Spinal cord (tissue), 10 donors: ENCODE results near the gene NDFIP2. TPM values are rescaled to one million over a fixed set of nuclear protein-coding genes. Genes with fewer than 3 reads are reported as not detected.
A peak's percentile ranks its signal among the peaks of the same experiment; 100 is the strongest.

Source experiments
- DNase-seq, 6 donors: peaks; one replicate each; pipeline versions ENCODE4 v3.0.0 to v3.0.0-alpha.2; 2013 to 2015; ENCODE audit warnings: low spot score in 6 of 6, low read depth in 4 of 6
- H3K27ac ChIP-seq: one replicate; pipeline ENCODE4 v1.5.1; 2013; ENCODE audit warnings: low read depth, low read length, control low read depth
- H3K27me3 ChIP-seq: one replicate; pipeline ENCODE4 v1.6.1; 2013; ENCODE audit warnings: low read length; ENCODE audit not compliant: control insufficient read depth, insufficient read depth
- H3K36me3 ChIP-seq: one replicate; pipeline ENCODE4 v1.6.1; 2013; ENCODE audit warnings: low read length; ENCODE audit not compliant: control insufficient read depth, insufficient read depth
- H3K4me1 ChIP-seq: one replicate; pipeline ENCODE4 v1.6.1; 2013; ENCODE audit warnings: low read length; ENCODE audit not compliant: control insufficient read depth, insufficient read depth
- H3K4me3 ChIP-seq: one replicate; pipeline ENCODE4 v1.5.1; 2013; ENCODE audit warnings: low read depth, low read length, control low read depth
- H3K9me3 ChIP-seq: one replicate; pipeline ENCODE4 v1.6.1; 2013; ENCODE audit warnings: low read length; ENCODE audit not compliant: control insufficient read depth, insufficient read depth
- WGBS: methylation state at CpG from one replicate; pipeline ENCODE4 v1.1.5; 2013; ENCODE audit warnings: missing lambda C conversion rate; ENCODE audit not compliant: insufficient coverage; 5-methylcytosine and 5-hydroxymethylcytosine counted together
- polyA plus RNA-seq, 2 donors: library from polyadenylated mRNA; unstranded; fragments of 120-200 nt; gene quantifications; one replicate each; pipeline ENCODE4 v1.2.1, GENCODE V29; 2013; ENCODE audit not compliant: insufficient read length in 2 of 2
- total RNA-seq, 2 donors: library from RNA; depleted of rRNA in 1 of 2; stranded (reverse); fragments of 120-200 nt in 1 of 2; fragments of >200 nt in 1 of 2; gene quantifications; one replicate each; pipeline versions ENCODE4 v1.2.3 to v1.2.4, GENCODE V29; 2013 to 2014
- donor health status: healthy.

The NDFIP2 gene
- total and polyA plus RNA-seq, 4 donors = 33.4 to 62.5 (median 37.1) TPM

DNA sequence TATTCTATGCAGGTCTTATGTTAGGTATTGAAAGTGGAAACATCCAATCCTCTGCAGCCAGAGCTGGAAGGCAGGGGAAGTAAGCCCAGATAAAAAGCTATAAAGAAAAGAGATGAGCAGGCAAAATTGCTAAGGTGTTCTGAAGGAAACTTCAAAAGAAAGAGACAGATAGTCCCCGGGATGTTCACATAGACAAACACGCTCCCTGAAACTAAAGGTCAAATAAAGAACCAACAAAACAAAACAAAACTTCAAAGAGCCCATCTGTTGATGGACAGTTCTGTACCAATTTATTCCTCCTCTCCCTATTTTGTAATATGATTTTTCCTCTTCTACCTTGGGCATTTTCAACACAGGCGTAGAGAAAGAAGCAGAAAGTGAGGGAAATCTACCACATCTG lies 11.3 kb upstream of the NDFIP2 start:
- no peaks in the 10 kb centered on the region for H3K9me3 ChIP-seq
- H3K4me3 ChIP-seq = no peak overlapping the region
- H3K27ac ChIP-seq = no peak overlapping the region
- 65% methylated on average over 2 of the region's 3 CpGs for WGBS
- H3K27me3 ChIP-seq = no peaks in the 10 kb centered on the region
- H3K4me1 ChIP-seq = no peaks in the 10 kb centered on the region
- H3K36me3 ChIP-seq = no peaks in the 10 kb centered on the region
- DNase-seq = no peak

DNA sequence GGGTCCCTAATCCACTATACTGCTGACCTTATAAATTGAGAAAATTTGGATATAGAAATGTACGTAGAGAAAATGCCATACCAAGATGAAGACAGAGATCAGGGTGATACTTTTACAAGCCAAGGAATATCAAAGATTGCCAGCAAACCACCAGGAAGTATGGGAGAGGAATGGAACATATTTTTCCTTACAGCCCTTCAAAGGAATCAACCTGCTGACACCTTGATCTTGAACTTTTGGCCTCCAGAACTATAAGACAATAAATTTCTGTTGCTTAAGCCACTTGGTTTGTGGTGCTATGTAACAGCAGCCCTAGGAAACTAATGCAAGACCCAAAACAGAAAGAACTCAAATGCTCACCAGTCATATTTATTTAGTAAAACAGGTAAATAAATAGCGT lies 10.3 kb upstream of the NDFIP2 start:
- Histone ChIP-seq H3K36me3 (no peaks in the 10 kb centered on the region), H3K27ac (no peak overlapping the region), H3K27me3 (no peaks in the 10 kb centered on the region), H3K4me3 (no peak overlapping the region), H3K4me1 (no peaks in the 10 kb centered on the region), H3K9me3 (no peaks in the 10 kb centered on the region)
- WGBS = no CpG with 5 or more reads among the region's 2 CpGs
- DNase-seq = no peak

- no peak overlapping the region for H3K27ac ChIP-seq
- H3K9me3 ChIP-seq = no peaks in the 10 kb centered on the region
- no CpG with 5 or more reads among the region's 1 CpG for WGBS
- no peaks in the 10 kb centered on the region for H3K27me3 ChIP-seq
- no peaks in the 10 kb centered on the region for H3K36me3 ChIP-seq
- no peaks in the 10 kb centered on the region for H3K4me1 ChIP-seq
- no peak for DNase-seq
- H3K4me3 ChIP-seq = no peak overlapping the region
Observed at GRCh38 chr13:79475569-79475968, 5.4 kb upstream of the NDFIP2 start.

GRCh38 chr13:79477968-79478367 lies 3.0 kb upstream of the NDFIP2 start:
- Histone ChIP-seq H3K36me3 (no peaks in the 10 kb centered on the region), H3K27me3 (no peaks in the 10 kb centered on the region), H3K9me3 (no peaks in the 10 kb centered on the region), H3K27ac (no peak overlapping the region), H3K4me3 (no peak overlapping the region), H3K4me1 (no peaks in the 10 kb centered on the region)
- DNase-seq = peak in 1 of 6 donors; percentile 20
- 51% methylated on average over 3 of the region's 3 CpGs for WGBS

DNA sequence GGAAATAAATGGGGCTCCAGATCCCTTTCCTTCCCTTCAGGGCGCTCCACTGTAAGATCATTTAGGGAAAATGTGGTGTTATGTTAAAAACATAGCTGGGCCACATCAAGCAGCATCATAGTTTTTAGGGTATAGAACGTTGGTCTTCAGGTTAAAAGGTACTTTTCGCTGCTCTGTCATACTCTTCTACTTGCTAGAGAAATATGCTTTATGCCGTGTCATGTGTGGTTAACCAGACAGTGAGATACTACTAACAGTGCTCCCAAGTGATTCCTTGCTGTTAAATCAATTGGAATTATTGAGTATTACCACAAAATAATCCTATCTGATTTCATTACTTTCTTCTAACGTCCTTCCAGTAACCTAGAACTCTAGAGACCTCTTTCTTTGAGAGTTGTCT lies 1.1 kb upstream of the NDFIP2 start:
- H3K36me3 ChIP-seq = no peaks in the 10 kb centered on the region
- no peak overlapping the region for H3K27ac ChIP-seq
- WGBS = 80% methylated on average over 1 of the region's 5 CpGs
- H3K4me3 ChIP-seq = no peak overlapping the region
- no peaks in the 10 kb centered on the region for H3K4me1 ChIP-seq
- no peaks in the 10 kb centered on the region for H3K9me3 ChIP-seq
- no peaks in the 10 kb centered on the region for H3K27me3 ChIP-seq
- no peak for DNase-seq

DNA sequence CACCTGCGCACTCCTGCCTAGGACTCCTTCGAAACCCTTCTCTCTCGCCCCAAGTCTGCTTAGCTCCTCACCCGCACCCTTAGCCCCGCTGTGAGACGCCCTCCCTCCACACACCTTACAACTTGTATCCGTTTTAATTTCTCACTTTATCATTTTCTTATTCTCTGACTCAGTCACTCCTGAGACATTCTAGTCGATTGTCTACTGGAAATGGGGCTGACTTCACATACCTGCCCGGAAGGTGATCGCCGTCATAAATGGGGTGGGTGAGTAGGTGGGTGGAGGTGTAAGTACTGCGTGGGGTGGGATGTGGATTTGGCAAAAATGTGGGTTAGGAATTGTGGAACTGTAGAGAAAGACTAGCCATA lies 714 bp downstream of the NDFIP2 start:
- no peak overlapping the region for H3K27ac ChIP-seq
- H3K4me1 ChIP-seq = no peaks in the 10 kb centered on the region
- no peaks in the 10 kb centered on the region for H3K27me3 ChIP-seq
- H3K36me3 ChIP-seq = no peaks in the 10 kb centered on the region
- H3K9me3 ChIP-seq = no peaks in the 10 kb centered on the region
- peak overlapping the region; percentile 92 for H3K4me3 ChIP-seq
- peak in 2 of 6 donors; percentile 4 to 5 for DNase-seq
- 1% methylated on average over 11 of the region's 12 CpGs for WGBS

GRCh38 chr13:79482281-79482970 lies 1.5 kb downstream of the NDFIP2 start:
- H3K4me1 ChIP-seq = no peaks in the 10 kb centered on the region
- H3K27me3 ChIP-seq = no peaks in the 10 kb centered on the region
- H3K36me3 ChIP-seq = no peaks in the 10 kb centered on the region
- no peak overlapping the region for H3K27ac ChIP-seq
- no peaks in the 10 kb centered on the region for H3K9me3 ChIP-seq
- no CpG with 5 or more reads among the region's 3 CpGs for WGBS
- no peak overlapping the region for H3K4me3 ChIP-seq
- no peak for DNase-seq

- H3K4me1 ChIP-seq = no peaks in the 10 kb centered on the region
- H3K4me3 ChIP-seq = no peak overlapping the region
- no peaks in the 10 kb centered on the region for H3K9me3 ChIP-seq
- WGBS = no CpG with 5 or more reads among the region's 4 CpGs
- H3K36me3 ChIP-seq = no peaks in the 10 kb centered on the region
- H3K27me3 ChIP-seq = no peaks in the 10 kb centered on the region
- no peak for DNase-seq
- H3K27ac ChIP-seq = no peak overlapping the region
Observed at GRCh38 chr13:79483086-79483706, 2.2 kb downstream of the NDFIP2 start.

- Histone ChIP-seq H3K27ac (peak overlapping the region; percentile 25), H3K27me3 (no peaks in the 10 kb centered on the region), H3K9me3 (no peaks in the 10 kb centered on the region), H3K36me3 (no peaks in the 10 kb centered on the region), H3K4me3 (no peak overlapping the region), H3K4me1 (no peaks in the 10 kb centered on the region)
- DNase-seq = peak in 1 of 6 donors; percentile 10
- WGBS = 24% methylated on average over 2 of the region's 4 CpGs
Observed at GRCh38 chr13:79485014-79485811, 4.3 kb downstream of the NDFIP2 start.
